Stimulated activated CD4-positive, alpha-beta T cell treated with anti-CD3 and anti-CD28 coated beads, Interleukin-4, amount 100 ng/mL, for 48 hours (primary cell): ENCODE data around the gene CHN2.
"Not testable (repeated sequence)": the region's sequence is repeated elsewhere in the genome, so short reads cannot be mapped to it uniquely, and the experiment has no call there.

ENCODE experiments used
- DNase-seq, 2 donors: peaks; one replicate each; pipeline ENCODE4 v3.0.0-alpha.2; 2020; ENCODE audit warnings: low read depth in 2 of 2

CHN2 gene

DNA sequence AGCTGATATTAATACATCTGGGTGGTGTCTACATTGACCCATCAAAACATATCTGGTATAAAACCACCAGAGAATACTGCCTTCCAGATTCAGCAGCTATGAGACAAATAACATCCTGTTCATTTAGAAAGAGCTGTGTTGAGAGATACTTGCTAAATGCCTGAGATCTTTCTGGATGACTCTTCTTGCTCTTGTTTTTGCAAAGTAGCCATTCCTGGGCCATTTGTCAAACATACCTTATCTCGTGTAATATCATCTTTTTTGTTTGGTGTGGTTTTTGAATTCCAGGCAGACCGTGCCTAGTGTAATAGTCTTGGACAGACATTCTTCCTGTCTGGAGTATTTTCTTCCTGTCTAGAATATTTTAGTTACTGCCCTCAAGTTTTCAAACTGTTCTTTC, 294.4 kb downstream of the CHN2 start:
- DNase-seq: no peak

GRCh38 chr7:29490094-29490607, 295.6 kb downstream of the CHN2 start:
- DNase-seq: no peak

DNA sequence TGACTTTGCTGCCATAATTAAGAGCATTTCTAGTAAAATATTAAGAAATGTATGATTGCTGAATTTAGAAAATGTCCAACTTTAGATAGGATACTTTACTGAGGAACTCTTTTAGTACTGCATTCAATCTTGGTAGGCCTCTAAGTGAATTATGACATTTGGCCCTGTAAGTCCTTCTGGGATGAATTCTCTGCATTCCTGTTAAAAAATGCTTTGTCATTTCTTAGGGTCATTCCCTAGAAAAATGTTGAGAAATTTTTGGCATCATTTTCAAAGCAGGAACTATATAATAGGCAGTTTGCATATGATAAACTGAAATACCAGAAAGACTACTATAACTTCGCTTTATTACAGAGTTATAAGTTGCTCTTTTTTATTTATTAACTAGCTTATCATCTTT, 299.8 kb downstream of the CHN2 start:
- no peak for DNase-seq

DNA sequence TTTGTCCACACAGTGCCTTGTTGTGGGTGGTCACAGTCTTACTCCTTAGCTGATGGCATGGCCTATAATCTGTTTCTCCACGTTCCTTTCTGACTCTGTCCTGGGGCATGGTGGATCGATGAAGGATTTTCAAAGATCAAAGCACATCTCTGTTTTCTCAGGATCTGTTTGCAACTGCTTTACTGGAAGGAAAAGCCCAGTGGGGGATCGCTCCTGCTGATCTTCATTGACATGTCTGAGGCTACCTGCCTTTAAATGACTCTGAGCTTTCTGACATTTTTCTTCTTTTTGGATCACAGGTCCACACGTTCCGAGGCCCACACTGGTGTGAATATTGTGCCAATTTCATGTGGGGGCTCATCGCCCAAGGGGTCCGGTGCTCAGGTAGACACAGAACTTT, 301.1 kb downstream of the CHN2 start:
- no peak for DNase-seq

GRCh38 chr7:29496355-29497020, 301.9 kb downstream of the CHN2 start:
- no peak for DNase-seq

- DNase-seq: no peak
Measured at GRCh38 chr7:29499932-29500331, 305.4 kb downstream of the CHN2 start.

DNA sequence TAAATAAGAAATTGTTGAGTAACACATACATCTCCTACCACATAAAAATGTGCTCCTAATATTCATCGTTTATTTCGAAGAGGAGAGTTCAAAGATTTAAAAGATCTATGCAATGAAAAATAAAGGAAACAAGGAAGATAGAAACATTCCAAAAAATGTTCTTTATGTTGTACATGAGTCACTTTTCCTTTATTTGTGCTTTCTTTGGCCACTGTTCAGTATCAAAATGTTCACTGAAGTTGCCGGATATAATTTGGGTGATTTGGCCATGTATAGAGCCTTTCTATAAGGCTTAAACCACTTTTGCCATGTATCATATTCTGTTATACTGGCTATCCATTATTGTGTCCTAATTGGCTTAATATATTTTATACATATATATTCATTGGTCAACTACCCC, 306.1 kb downstream of the CHN2 start:
- DNase-seq: no peak

- DNase-seq: no peak
Measured at GRCh38 chr7:29502133-29502532, 307.6 kb downstream of the CHN2 start.

DNA sequence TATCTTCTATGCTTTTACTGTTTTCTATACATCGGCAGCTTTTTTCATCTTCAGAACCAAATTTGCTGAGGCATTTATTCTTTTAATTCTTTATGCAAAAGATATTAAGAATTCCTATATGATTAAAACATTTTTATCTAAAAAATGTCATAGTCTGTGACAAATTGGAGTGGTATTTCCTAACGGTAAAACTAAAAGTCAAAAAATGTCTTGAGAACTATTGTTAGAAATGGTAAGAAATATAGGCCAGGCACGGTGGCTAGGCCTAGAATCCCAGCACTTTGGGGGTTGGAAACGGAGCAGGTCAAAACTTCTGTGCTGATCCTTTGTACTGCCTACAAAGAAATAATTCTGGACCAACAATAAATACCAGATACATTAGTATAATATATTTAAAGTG, 311.4 kb downstream of the CHN2 start:
- no peak for DNase-seq

DNA sequence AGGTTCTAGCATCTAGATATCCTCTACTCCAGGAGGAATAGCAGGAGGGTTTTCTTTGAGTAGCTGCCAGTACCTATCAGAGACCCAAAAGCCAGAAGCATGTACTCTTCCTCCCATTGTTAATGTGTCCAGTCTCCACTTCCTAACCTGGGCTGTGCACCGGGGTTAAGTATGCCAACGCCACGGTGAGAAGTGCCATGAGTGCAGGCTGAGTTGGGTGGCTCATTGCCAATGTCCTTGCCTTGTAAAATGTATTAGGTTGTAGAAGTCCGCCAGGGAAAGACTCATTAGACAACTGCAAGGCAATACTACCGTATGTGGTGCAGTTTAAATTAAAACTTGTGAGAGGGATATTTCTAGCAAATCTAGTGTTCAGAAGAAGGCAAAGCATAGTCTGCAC, 314.0 kb downstream of the CHN2 start:
- DNase-seq: no peak

DNA sequence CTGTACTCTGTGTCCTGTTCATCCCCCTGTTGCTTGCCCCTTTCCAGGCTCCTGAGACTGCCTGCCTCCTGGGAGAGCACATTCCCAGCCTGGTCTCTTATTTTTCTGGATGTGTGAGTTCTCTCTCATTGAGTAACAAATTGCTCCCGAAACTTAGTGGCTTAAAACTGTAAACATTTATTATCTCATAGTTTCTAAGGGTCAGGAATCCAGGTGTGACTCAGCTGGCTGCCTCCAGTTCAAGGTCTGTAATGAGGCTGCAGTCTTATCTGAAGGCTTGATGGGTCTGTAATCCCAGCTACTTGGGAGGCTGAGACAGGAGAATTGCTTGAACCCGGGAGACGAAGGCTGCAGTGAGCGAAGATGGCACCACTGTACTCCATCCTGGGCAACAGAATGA, 315.5 kb downstream of the CHN2 start:
- no peak for DNase-seq

DNA sequence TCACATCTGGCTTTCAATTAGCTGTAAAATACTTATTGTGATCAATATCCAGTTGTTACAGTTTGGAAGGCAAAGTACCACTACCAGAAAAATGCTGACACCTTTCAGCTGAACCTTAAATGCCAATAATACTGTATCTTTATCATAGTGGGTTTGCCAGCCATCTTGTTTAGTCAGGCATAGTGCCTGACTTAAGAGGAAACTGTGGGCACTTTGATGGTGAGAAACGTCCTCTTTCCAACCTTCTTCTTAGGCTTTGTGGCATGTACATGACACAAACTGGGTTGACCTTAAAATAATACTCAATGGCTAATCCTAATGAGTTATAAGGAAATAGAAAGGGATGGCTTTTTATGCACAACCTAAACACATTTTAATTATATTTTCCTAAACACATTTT, 316.8 kb downstream of the CHN2 start:
- no peak for DNase-seq

DNA sequence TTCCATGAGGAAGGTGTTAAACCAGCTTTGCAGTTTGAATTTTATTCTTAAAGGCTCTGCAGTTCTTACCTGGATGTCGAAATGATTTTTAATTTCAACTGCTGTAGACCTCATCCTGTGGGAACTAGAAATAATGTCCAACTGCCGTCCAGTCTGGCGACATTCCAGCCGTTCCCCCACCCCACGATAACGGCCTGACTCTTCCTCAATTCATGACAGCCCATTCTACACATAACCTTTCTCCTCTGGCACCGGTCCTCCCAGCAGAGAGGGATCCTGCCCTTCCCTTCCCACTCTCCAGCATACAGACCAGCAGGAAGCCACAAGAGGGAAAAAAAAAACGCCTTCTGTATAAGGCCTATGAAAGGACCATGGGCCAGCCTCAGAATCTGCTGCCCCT, 317.3 kb downstream of the CHN2 start:
- no peak for DNase-seq

GRCh38 chr7:29516491-29516890, 321.9 kb downstream of the CHN2 start:
- no peak for DNase-seq

DNA sequence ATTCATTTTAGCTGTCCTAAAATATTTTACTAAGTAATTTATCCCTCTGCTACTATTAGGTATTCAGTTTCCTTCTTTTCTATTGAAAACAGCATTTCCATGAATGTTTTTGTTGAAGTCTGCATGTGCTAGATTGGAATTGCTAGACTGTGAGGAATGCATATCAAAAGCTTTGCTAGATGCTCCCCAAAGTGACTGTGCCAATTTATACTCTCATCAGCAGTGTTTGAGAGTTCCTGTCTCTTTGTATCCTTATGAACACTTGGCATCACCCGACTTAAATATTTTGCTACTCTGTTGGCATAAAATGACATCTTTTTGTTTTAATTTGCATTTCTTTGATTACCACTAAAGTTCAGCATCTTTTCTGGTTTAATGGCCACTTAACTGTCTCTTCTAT, 324.0 kb downstream of the CHN2 start:
- no peak for DNase-seq

DNA sequence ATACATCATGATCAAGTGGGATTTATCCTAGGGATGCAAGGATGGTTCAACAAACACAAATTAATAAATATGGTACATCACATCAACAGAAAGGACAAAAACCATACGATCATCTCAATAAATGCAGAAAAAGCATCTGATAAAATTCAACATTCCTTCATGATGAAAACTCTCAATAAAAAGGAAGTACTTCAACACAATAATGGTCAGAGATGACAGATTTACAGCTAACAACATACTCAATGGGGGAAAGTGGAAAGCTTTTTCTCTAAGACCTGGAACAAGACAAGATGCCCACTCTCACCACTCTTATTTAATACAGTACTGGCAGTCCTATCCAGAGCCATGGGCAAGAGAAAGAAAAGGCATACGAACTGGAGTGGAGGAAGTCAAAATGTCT, 329.2 kb downstream of the CHN2 start:
- DNase-seq: no peak

DNA sequence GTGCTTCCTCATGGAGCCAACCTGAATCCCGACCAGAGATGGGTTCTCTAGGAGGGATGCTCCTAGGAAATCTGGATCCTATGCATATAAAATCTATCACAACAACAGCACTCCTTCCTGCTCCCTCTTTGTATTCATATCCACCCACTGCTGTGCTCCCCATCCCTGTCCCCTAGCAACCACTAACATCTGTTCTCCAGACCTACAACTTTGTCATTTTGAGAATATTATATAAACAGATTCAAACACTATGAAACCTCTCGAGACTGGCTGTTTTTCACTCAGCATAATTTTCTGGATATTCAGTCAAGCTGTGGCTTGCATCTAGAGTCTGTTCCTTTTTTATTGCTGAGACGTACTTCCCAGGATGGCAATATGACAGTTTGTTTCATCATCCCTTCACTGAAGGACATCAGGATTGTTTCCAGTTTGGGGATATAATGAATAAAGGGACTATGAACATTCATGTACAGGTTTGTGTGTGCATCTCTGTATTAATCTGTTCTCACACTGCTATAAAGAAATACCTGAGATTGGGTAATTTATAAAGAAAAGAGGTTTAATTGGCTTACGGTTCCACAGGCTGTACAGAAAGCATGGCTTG, 333.0 kb downstream of the CHN2 start:
- DNase-seq: no peak

- not testable (repeated sequence) for DNase-seq
Measured at GRCh38 chr7:29528526-29528925, 334.0 kb downstream of the CHN2 start.
